BJ (cell line): ENCODE measurements around the gene NDUFAF4. TPM values are rescaled to one million over a fixed set of nuclear protein-coding genes. Genes with fewer than 3 reads are reported as not detected.

Source experiments
- CTCF ChIA-PET: fragments of 350-600 bp; formaldehyde crosslinking; extraction: SDS; loops from one replicate; lab custom pipeline; 2021; ENCODE audit warnings: antibody characterized with exemption, inconsistent platforms; lab: Yijun Ruan, JAX
- POLR2A ChIA-PET: fragments of 300-600 bp; sonication (Branson Sonifier 250); formaldehyde crosslinking; extraction: SDS; loops from one replicate; lab custom pipeline; 2021; ENCODE audit warnings: antibody characterized with exemption; lab: Charles Lee
- DNase-seq: peaks from one replicate; pipeline ENCODE4 v3.0.0-alpha.2; 2011; ENCODE audit warnings: low read depth
- H3K27me3 ChIP-seq: 2 replicates; pipeline ENCODE4 v1.6.0; 2011; ENCODE audit warnings: low read length; ENCODE audit not compliant: control insufficient read depth, insufficient read depth
- H3K36me3 ChIP-seq: 2 replicates; pipeline ENCODE4 v1.5.1; 2011; ENCODE audit warnings: low read length; ENCODE audit not compliant: control insufficient read depth, insufficient read depth
- H3K4me3 ChIP-seq: 2 replicates; pipeline ENCODE4 v1.5.1; 2011; ENCODE audit warnings: low read depth, mild to moderate bottlenecking, control low read depth, low read length
- polyA plus RNA-seq: library from polyadenylated mRNA; depleted of rRNA; stranded (reverse); fragments of >200 nt; gene quantifications from 2 replicates; pipeline ENCODE4 v1.2.3, GENCODE V29; 2011
- TF ChIP-seq, protein P1 (sequence below): IDR thresholded peaks from 2 replicates; pipeline ENCODE4 v1.5.1; 2011; ENCODE audit warnings: low read depth, mild to moderate bottlenecking, control low read depth, inconsistent platforms, low read length, moderate library complexity; ENCODE audit not compliant: insufficient read depth

NDUFAF4 gene
- polyA plus RNA-seq, 1 experiment: 15.4 TPM

DNA sequence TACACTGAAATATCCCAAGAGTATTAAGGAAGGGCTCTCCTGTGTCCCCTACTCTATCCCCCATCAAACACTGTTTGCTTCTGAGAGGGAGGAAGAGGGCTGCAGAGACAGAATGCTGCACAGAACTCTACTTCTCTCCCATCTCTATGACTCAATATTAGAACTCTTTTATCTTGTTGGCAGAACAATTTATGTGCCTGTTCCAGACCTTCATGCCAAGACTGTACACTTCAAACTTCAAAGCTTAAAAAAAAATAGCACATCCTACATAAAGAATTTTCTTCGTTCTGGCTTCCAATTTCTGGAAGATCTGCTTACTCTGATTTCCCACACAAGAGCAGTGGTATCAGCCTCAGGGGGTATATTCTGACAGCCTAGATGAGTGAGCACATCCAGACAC lies 40.8 kb downstream of the NDUFAF4 start:
- POLR2A ChIA-PET: no interaction called here

DNA sequence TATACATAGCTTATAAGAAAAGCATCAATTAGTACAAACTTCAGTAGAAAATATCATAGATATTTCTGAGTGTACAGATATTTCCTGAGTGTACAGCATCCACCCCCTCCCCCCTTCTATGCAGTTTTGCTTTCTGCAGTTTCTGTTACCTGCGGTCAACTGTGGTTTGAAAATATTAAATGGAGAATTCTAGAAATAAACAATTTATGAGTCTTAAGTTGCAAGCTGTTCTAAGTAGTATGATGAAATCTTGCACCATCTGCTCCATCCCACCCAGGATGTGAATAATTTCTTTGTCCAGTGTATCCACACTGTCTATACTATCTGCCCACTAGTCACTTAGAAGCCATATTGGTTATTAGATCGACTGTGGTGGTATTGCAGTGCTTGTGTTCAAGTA lies 44.6 kb downstream of the NDUFAF4 start:
- TF ChIP-seq, protein P1, sequence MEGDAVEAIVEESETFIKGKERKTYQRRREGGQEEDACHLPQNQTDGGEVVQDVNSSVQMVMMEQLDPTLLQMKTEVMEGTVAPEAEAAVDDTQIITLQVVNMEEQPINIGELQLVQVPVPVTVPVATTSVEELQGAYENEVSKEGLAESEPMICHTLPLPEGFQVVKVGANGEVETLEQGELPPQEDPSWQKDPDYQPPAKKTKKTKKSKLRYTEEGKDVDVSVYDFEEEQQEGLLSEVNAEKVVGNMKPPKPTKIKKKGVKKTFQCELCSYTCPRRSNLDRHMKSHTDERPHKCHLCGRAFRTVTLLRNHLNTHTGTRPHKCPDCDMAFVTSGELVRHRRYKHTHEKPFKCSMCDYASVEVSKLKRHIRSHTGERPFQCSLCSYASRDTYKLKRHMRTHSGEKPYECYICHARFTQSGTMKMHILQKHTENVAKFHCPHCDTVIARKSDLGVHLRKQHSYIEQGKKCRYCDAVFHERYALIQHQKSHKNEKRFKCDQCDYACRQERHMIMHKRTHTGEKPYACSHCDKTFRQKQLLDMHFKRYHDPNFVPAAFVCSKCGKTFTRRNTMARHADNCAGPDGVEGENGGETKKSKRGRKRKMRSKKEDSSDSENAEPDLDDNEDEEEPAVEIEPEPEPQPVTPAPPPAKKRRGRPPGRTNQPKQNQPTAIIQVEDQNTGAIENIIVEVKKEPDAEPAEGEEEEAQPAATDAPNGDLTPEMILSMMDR: no peak
- DNase-seq: no peak
- Histone ChIP-seq H3K4me3 (no peak overlapping the region), H3K27me3 (no peaks in the 10 kb centered on the region), H3K36me3 (no peaks in the 10 kb centered on the region)
- CTCF ChIA-PET: no interaction called here
- POLR2A ChIA-PET: no interaction called here

More for the DNA sequence above, 40.8 kb downstream of the NDUFAF4 start:
- TF ChIP-seq, protein P1: no peak
- CTCF ChIA-PET: no interaction called here
- Histone ChIP-seq H3K4me3 (no peak overlapping the region), H3K27me3 (no peaks in the 10 kb centered on the region), H3K36me3 (no peaks in the 10 kb centered on the region)
- no peak for DNase-seq

DNA sequence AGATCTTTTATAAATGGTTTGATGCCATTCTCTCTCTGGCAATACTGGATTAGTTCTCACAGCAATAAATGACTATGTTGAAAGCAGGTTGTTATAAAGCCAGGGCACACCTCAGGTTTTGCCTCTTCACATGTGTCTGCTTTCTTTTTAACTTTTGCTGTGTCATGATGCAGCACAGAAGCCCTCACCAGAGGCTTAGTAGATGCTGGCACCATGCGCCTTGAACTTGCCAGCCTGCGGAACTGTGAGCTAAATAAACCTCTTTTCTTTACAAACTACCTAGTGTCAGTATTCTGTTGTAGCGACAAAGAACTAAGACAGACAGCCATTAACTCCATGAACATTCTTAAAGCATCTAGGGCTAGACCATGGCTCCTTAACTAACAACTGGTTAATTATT lies 45.1 kb downstream of the NDUFAF4 start:
- TF ChIP-seq, protein P1: no peak
- Histone ChIP-seq H3K4me3 (no peak overlapping the region), H3K27me3 (no peaks in the 10 kb centered on the region), H3K36me3 (no peaks in the 10 kb centered on the region)
- POLR2A ChIA-PET: no interaction called here
- no peak for DNase-seq
- CTCF ChIA-PET: no interaction called here

DNA sequence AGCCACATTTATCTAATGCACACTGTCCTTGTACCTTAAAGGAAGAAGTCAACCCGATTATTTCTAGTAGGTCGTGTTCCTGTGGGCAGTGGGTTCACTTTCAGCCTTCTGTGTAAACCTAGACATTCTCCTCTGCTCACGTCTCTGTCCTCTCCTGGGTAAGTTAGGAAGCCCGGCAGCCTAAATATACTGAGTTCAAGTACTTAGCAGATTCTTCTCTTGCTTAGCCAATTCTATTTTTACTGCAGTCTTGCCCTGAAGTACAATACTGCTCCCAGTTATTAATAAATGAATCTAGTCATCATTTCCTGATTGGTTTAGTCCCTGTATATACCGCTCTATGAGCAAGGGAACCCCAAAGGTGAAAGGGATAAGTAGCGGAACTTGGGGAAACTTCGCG lies 45.8 kb downstream of the NDUFAF4 start:
- TF ChIP-seq, protein P1: no peak
- ChIA-PET CTCF (no interaction called here), POLR2A (no interaction called here)
- DNase-seq: no peak
- Histone ChIP-seq H3K4me3 (no peak overlapping the region), H3K27me3 (no peaks in the 10 kb centered on the region), H3K36me3 (no peaks in the 10 kb centered on the region)

DNA sequence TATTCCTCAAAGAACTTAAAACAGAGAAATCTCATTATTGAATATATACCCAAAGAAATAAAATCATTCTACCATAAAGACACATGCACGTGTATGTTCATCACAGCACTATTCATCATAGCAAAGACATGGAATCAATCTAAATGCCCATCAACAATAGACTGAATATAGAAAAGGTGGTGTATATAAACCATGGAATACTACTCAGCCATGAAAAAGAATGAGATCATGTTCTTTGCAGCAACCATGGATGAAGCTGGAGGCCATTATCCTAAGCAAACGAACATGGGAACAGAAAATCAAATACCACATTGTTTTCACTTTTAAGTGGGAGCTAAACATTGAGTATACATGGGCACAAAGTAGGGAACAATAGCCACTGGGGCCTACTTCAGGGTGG lies 48.1 kb downstream of the NDUFAF4 start:
- Histone ChIP-seq H3K36me3 (no peaks in the 10 kb centered on the region), H3K27me3 (no peaks in the 10 kb centered on the region; the same call in 1 of the 2 replicates), H3K4me3 (no peak overlapping the region)
- CTCF ChIA-PET: no interaction called here
- DNase-seq: no peak
- POLR2A ChIA-PET: interaction anchor here (0.6 kb wide), 1 partner anchor 15 kb away, joined by 5 read pairs; no protein-coding TSS in a partner anchor
- TF ChIP-seq, protein P1: no peak
